ENCODE data around the gene ALK. TPM values are rescaled to one million over a fixed set of nuclear protein-coding genes. Genes with fewer than 3 reads are reported as not detected.

Gene ALK
- total RNA-seq, 1 experiment from 2014 or later: not detected

GRCh38 chr2:29164091-29164846 lies 757.1 kb downstream of the ALK start:
- H3K9me3 ChIP-seq (ENCODE audit: control insufficient read depth, low read depth, low read length): no peaks in the 10 kb centered on the region
- H4K20me1 ChIP-seq (ENCODE audit: control insufficient read depth, insufficient read depth, insufficient read length): no peaks in the 10 kb centered on the region
- TF ChIP-seq, protein P1, sequence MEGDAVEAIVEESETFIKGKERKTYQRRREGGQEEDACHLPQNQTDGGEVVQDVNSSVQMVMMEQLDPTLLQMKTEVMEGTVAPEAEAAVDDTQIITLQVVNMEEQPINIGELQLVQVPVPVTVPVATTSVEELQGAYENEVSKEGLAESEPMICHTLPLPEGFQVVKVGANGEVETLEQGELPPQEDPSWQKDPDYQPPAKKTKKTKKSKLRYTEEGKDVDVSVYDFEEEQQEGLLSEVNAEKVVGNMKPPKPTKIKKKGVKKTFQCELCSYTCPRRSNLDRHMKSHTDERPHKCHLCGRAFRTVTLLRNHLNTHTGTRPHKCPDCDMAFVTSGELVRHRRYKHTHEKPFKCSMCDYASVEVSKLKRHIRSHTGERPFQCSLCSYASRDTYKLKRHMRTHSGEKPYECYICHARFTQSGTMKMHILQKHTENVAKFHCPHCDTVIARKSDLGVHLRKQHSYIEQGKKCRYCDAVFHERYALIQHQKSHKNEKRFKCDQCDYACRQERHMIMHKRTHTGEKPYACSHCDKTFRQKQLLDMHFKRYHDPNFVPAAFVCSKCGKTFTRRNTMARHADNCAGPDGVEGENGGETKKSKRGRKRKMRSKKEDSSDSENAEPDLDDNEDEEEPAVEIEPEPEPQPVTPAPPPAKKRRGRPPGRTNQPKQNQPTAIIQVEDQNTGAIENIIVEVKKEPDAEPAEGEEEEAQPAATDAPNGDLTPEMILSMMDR (conservative IDR thresholded peaks at IDR 0.05): no peak
- no peak overlapping the region for H2BK5ac ChIP-seq (ENCODE audit: insufficient read length, low read length)
- Mint-ChIP-seq H3K4me1 (peaks cover 24 to 27% of the 10 kb centered on the region in 2 experiments), H3K27me3 (ENCODE audit: low read depth) (no peaks in the 10 kb centered on the region; the same call in 1 of the 2 replicates), H3K27ac (no peak overlapping the region), H3K9me3 (no peaks in the 10 kb centered on the region), H3K36me3 (ENCODE audit: insufficient read depth in 1 of 3, low read depth in 3 of 3) (no peaks in the 10 kb centered on the region), H3K4me3 (no peak overlapping the region)
- H3K23ac ChIP-seq (ENCODE audit: insufficient read length, low read depth, low read length): no peak overlapping the region
- H3K18ac ChIP-seq (ENCODE audit: insufficient read length, low read depth, low read length): no peak overlapping the region
- no peak overlapping the region for H3K27ac ChIP-seq (ENCODE audit: insufficient read length, low read depth, low read length)
- no peaks in the 10 kb centered on the region for H3K79me1 ChIP-seq (ENCODE audit: insufficient read depth, low read depth, low read length, poor library complexity, severe bottlenecking)
- no peaks in the 10 kb centered on the region for H3K27me3 ChIP-seq (ENCODE audit: insufficient read depth, low read length)
- no peak overlapping the region for H2BK120ac ChIP-seq (ENCODE audit: low read depth, low read length, poor library complexity, severe bottlenecking)
- no peak overlapping the region for H3K56ac ChIP-seq (ENCODE audit: insufficient read length, low read depth, low read length)
- H3K23me2 ChIP-seq (ENCODE audit: insufficient read length, low read depth, low read length, poor library complexity, severe bottlenecking): no peaks in the 10 kb centered on the region
- H3K14ac ChIP-seq (ENCODE audit: insufficient read depth, low read length): no peak overlapping the region
- no peak overlapping the region for H2BK20ac ChIP-seq (ENCODE audit: low read depth, low read length, poor library complexity, severe bottlenecking)
- no peak overlapping the region for H3T11ph ChIP-seq (ENCODE audit: low read length)
- no peak overlapping the region for H4K91ac ChIP-seq (ENCODE audit: insufficient read length, low read depth, low read length)
- DNase-seq: no peak
- no peak overlapping the region for H3K4me2 ChIP-seq (ENCODE audit: insufficient read depth, insufficient read length, low read length)
- H2AFZ ChIP-seq (ENCODE audit: low read length): no peak overlapping the region
- H4K8ac ChIP-seq (replicated peaks; ENCODE audit: insufficient read length, low read depth, low read length): no peak overlapping the region
- no peaks in the 10 kb centered on the region; the same call in 1 of the 2 replicates for H3K4me1 ChIP-seq (ENCODE audit: insufficient read depth, low read length)
- no CpG with 5 or more reads among the region's 5 CpGs for WGBS (ENCODE audit: extremely low coverage, insufficient read length, low lambda C conversion rate)
- H2AK5ac ChIP-seq (ENCODE audit: insufficient read length, low read length): no peak overlapping the region
- H2BK15ac ChIP-seq (ENCODE audit: low read depth, low read length): no peak overlapping the region
- no peak overlapping the region for H3K4ac ChIP-seq (ENCODE audit: low read depth, low read length)
- H3K79me2 ChIP-seq (ENCODE audit: insufficient read depth, low read length): no peaks in the 10 kb centered on the region
- no peak overlapping the region for H4K5ac ChIP-seq (ENCODE audit: insufficient read length, low read depth, low read length)
- no peak overlapping the region for H3K9ac ChIP-seq (ENCODE audit: extremely low read depth, insufficient read length, low read length)
- H2BK12ac ChIP-seq (ENCODE audit: insufficient read length, low read depth, low read length): no peak overlapping the region
